HUES6 (cell line): ENCODE results near the gene LBH.
"Not testable (repeated sequence)": the region's sequence is repeated elsewhere in the genome, so short reads cannot be mapped to it uniquely, and the experiment has no call there.

Source experiments
- H3K27ac ChIP-seq: 2 replicates; pipeline ENCODE4 v1.7.0; 2013; ENCODE audit warnings: low read depth, mild to moderate bottlenecking, low read length, inconsistent platforms
- H3K27me3 ChIP-seq: 2 replicates; pipeline ENCODE4 v1.6.1; 2013; ENCODE audit warnings: low read length; ENCODE audit not compliant: control insufficient read depth, insufficient read depth
- H3K36me3 ChIP-seq: 2 replicates; pipeline ENCODE4 v1.6.1; 2013; ENCODE audit warnings: low read length; ENCODE audit not compliant: control insufficient read depth, insufficient read depth
- H3K4me1 ChIP-seq: 2 replicates; pipeline ENCODE4 v1.6.1; 2013; ENCODE audit warnings: low read length; ENCODE audit not compliant: control insufficient read depth, insufficient read depth
- H3K4me3 ChIP-seq: 2 replicates; pipeline ENCODE4 v1.5.1; 2013; ENCODE audit warnings: low read depth, low read length
- H3K9ac ChIP-seq: one replicate; pipeline ENCODE4 v1.6.1; 2013; ENCODE audit warnings: mild to moderate bottlenecking, low read length
- H3K9me3 ChIP-seq: 2 replicates; pipeline ENCODE4 v1.6.1; 2013; ENCODE audit warnings: low read depth, low read length; ENCODE audit not compliant: control insufficient read depth, insufficient read depth

LBH gene

DNA sequence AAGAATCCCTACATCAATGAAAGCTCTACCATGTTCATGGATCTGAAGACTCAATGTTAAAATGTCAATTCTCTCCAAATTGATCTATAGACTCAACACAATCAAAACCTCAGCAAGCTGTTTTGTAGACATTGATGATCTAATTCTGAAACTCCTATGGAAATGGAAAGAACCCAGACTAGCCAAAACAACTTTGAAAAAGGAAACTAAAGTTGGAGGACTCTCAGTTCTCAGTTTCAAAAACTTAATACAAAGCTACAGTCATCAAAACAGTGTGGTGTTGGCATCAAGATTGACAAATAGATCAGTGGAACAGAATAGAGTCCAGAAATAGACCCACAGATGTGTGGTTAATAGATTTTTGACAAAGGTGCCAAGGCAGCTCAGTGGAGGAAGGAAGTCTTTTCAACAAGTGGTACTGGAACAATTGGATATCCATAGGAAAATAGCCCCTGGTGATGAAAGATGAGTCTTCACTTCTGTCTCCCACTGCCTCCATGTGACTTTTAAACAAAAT is 30.4 kb downstream of the LBH start:
- Histone ChIP-seq H3K27ac (no peak overlapping the region), H3K36me3 (peaks cover 25% of the 10 kb centered on the region), H3K9me3 (peaks cover 6% of the 10 kb centered on the region; the same call in 1 of the 2 replicates), H3K9ac (no peak overlapping the region), H3K4me3 (no peak overlapping the region), H3K4me1 (no peaks in the 10 kb centered on the region), H3K27me3 (no peaks in the 10 kb centered on the region)

DNA sequence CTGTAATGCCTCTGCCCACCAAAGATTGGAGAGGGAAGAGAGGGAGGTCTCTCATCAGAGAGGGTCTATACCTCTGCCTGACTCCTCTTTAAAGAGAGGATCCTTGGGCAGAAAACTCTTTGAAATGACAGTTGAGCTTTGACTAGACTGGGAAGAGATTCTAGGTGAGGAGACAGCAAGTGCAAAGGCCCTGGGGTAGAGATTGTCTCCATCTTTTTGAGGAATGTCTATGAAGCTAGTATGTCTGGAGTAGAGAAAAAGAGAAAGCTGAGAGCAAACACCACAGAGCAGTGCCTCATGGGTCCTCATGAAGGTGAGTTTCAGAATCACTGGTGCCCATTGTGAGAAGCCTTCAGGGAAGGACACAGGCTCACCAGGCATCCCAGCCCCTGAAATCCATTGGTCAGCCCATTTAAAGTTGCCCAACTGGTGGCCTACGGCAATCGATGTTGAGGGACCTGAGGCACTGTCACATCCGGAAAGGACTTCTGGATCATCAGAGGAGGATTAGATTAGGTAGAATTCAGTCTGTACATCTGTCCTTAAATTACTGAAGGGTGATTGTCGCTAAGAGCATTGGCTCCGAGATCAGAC is 31.5 kb downstream of the LBH start:
- Histone ChIP-seq H3K9me3 (peaks cover 6% of the 10 kb centered on the region; the same call in 1 of the 2 replicates), H3K27me3 (no peaks in the 10 kb centered on the region), H3K9ac (no peak overlapping the region), H3K27ac (no peak overlapping the region), H3K4me3 (no peak overlapping the region), H3K4me1 (no peaks in the 10 kb centered on the region), H3K36me3 (peaks cover 14% of the 10 kb centered on the region)

DNA sequence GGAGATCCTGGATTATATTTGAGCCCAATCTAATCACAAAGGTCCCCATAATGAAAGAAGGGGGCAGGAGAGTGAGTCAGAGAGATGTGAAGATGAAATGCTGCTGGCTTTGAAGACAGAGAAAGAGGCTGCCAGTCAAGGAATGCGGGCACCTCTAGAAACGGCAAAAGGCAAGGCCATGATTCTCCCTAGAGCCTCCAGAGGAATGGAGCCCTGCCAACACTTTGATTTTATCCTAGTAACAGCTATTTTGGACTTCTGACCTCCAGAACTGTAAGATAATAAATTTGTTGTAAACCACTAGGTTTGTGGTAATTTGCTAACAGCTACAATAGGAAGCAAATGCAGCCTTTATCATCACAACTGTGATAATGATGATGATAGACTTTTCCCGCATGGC is 32.9 kb downstream of the LBH start:
- Histone ChIP-seq H3K27me3 (no peaks in the 10 kb centered on the region), H3K9me3 (peaks cover 6% of the 10 kb centered on the region; the same call in 1 of the 2 replicates), H3K4me1 (peaks cover 8% of the 10 kb centered on the region; the same call in 1 of the 2 replicates), H3K4me3 (no peak overlapping the region), H3K27ac (no peak overlapping the region), H3K9ac (no peak overlapping the region), H3K36me3 (no peaks in the 10 kb centered on the region)

DNA sequence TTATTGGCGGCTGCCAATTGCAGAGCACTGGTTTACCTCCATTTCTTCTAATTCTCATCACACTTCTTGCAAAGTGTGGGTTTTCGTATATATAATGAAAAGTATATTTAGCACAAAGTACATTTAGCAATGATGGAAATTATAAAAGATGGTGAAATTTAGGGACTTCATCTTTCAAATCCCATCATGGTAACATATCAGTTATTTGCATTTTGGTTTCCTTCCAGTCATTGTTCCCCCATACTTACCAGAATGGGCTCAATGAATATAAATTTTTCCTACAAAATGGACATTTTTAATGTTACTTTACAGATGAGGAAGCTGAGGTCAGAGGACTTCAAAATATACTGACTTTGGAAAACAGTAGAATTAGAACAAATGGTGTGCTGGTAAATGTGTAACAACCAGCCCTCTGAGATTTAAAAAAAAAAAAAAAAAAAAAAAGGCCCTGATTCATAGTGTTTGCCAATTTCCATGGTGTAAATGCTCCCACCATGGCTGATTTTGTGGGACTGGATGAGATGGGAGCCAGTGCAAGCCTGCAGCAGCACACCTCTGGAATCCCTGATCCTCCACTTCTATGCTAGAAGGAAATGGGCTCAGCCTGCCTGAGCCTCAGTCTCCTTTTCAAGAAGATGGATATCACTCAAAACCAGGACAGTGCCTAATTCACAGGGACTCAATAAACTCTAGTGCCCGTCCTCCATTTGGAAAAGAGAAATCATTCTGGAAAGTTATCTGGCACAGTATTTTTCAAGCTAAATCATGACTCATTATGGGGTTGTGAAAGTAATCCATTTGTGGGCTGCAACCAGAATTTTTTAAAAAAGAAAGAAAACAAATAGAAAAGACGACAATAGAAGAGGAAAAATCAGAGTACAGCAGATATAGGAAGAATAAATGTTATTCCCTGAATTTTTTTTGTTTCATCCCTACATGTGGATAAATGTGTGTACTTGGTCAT is 34.0 kb downstream of the LBH start:
- H3K36me3 ChIP-seq, result no peaks in the 10 kb centered on the region
- H3K27ac ChIP-seq, result no peak overlapping the region
- H3K9ac ChIP-seq, result no peak overlapping the region
- H3K27me3 ChIP-seq, result no peaks in the 10 kb centered on the region
- H3K4me3 ChIP-seq, result no peak overlapping the region
- H3K9me3 ChIP-seq, result peaks cover 6% of the 10 kb centered on the region; the same call in 1 of the 2 replicates
- H3K4me1 ChIP-seq, result peaks cover 8% of the 10 kb centered on the region; the same call in 1 of the 2 replicates

DNA sequence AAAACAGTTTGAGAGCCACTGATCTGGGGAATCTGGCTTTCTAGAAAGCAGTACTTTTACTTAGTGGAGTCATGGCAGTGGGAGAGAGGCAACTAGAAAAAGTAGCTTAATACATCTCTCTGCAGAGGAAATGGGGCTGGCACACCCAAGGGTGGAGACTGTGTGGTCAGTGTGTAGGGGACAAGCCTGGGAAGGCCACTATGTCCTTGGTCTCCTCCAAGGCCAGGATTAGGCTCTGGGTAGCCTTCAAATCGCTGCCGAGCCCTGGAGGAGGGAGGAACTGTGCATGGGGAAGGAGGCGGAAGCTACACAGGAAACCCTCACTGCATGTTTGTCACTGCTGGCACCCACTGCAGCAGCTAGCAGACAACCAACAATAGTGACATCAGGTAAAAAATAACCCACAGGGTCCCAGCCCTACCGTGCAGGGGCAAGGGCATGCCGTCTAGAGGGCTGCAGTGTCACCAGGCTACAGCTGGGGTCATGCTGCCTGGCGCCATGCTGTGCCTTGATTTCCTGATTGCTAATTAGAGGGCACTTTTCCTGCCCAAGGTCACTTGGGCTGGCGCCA is 34.8 kb downstream of the LBH start:
- H3K4me1 ChIP-seq, result peaks cover 8% of the 10 kb centered on the region; the same call in 1 of the 2 replicates
- no peak overlapping the region for H3K9ac ChIP-seq
- H3K36me3 ChIP-seq, result no peaks in the 10 kb centered on the region
- H3K4me3 ChIP-seq, result no peak overlapping the region
- no peak overlapping the region for H3K27ac ChIP-seq
- H3K27me3 ChIP-seq, result no peaks in the 10 kb centered on the region
- H3K9me3 ChIP-seq, result peaks cover 6% of the 10 kb centered on the region; the same call in 1 of the 2 replicates

DNA sequence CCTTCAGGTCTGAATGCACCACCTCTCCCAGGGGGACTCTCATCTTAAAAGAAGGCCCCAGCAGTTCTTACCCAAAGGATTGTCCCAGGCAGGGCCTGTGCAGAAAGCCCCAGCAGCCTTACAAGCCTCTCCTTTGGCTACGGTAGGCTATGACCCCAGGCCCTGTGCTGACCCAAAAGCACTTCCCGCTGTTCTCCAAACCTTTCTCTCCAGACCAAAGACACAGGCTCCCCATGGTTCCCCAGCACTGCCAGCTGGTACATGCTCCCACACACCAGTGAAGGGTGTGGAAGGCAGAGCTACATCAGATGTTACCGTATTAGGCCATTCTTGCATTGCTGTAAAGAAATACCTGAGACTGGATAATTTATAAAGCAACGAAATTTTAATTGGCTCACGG is 35.4 kb downstream of the LBH start:
- H3K4me1 ChIP-seq, result peaks cover 8% of the 10 kb centered on the region; the same call in 1 of the 2 replicates

DNA sequence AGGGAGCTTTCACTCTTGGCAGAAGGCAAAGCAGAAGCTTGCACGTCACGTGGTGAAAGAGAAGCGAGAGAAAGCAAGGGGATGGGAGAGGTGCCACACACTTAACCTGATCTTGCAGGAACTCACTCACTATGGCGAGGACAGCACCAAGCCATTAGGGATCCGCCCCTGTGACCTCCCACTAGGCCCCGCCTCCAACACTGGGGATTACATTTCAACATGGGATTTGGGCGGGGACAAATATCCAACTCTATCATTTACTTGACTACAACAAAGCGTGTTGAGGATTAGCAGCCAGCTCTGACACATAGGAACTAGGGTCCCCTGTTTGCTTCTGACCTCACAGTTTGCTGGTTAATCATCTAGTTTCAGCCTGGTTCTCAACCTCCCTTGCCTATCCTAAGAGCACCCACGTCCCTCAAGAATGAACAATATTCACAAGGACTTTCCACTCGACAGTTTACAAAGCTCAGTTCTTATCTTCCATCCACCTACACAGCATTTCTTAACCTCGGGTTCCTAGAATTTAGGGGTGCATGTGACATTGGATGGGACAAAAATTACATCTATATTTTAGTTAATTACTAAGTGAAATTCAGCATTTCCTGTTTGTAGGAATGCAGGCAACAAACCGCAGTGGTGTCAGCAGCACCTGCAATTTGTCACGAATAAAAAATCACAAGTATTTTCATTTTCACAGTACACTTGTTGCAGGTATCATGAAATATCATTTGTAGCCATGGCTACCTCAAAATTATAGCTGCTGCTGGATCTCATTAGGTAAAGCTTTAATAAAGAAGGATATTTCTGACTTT is 36.0 kb downstream of the LBH start:
- Histone ChIP-seq H3K36me3 (no peaks in the 10 kb centered on the region), H3K27me3 (no peaks in the 10 kb centered on the region), H3K4me1 (peaks cover 8% of the 10 kb centered on the region; the same call in 1 of the 2 replicates), H3K9me3 (0 out of 2 replicates have a peak, but pooled peaks cover 2% of the 10 kb centered on the region), H3K9ac (no peak overlapping the region), H3K4me3 (no peak overlapping the region), H3K27ac (no peak overlapping the region)

More for the DNA sequence above, 35.4 kb downstream of the LBH start:
- H3K27ac ChIP-seq, result no peak overlapping the region
- peaks cover 4% of the 10 kb centered on the region; the same call in 1 of the 2 replicates for H3K9me3 ChIP-seq
- H3K27me3 ChIP-seq, result no peaks in the 10 kb centered on the region
- no peak overlapping the region for H3K4me3 ChIP-seq
- H3K36me3 ChIP-seq, result no peaks in the 10 kb centered on the region
- no peak overlapping the region for H3K9ac ChIP-seq

DNA sequence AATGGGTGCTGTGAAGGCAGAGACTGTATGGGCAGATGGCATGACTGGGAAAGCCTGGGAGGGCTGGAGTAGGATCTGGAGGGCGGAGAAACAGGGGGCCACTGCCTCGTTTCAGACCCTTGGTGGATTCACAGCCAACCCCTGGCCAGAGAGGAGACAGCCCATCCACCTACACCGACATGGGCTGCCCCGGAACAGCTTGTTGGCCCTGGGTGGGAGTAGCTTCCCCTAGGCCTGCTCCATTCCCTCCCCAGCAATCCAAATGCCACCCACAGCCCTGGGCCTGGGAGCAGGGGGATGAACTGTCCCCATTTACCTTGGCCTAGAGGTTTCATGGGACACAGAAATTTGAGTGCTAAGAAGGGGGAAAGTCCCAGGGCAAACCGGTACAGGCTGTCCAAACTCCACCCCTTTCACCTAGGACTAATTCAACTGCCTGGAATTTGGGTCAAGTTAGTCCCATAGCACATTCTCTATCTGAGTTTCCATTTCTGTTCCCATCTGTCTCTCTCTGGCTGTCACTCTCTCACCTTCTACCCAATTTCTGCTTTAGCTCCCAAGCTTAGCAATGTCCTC is 37.0 kb downstream of the LBH start:
- Histone ChIP-seq H3K4me1 (peaks cover 10% of the 10 kb centered on the region; the same call in 1 of the 2 replicates), H3K36me3 (no peaks in the 10 kb centered on the region), H3K9ac (no peak overlapping the region), H3K27me3 (no peaks in the 10 kb centered on the region), H3K4me3 (no peak overlapping the region), H3K27ac (no peak overlapping the region), H3K9me3 (no peaks in the 10 kb centered on the region)

DNA sequence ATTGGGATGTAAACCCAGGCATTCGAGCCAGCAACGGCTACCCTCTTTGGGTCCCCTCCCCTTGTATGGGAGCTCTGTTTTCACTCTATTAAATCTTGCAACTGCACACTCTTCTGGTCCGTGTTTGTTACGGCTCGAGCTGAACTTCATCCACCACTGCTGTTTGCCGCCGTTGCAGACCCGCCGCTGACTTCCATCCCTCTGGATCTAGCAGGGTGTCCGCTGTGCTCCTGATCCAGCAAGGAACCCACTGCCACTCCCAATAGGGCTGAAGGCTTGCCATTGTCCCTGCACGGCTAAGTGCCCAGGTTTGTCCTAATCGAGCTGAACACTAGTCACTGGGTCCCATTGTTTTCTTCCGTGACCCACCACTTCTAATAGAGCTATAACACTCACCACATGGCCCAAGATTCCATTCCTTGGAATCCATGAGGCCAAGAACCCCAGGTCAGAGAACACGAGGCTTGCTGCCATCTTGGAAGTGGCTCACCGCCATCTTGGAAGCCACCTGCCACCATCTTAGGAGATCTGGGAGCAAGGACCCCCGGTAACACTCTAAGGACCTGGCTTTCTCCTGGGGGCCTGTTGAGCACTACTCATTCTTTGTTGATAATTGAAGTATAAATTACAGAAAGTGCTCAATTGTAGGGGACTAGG is 37.9 kb downstream of the LBH start:
- not testable (repeated sequence) for H3K9ac ChIP-seq, H3K4me3 ChIP-seq, H3K27me3 ChIP-seq, H3K27ac ChIP-seq, H3K9me3 ChIP-seq, H3K36me3 ChIP-seq
- H3K4me1 ChIP-seq, result peaks cover 12% of the 10 kb centered on the region; the same call in 1 of the 2 replicates
